ENCODE data around the gene RAD51AP2. TPM values are rescaled to one million over a fixed set of nuclear protein-coding genes. Genes with fewer than 3 reads are reported as not detected.
"Not testable (repeated sequence)": the region's sequence is repeated elsewhere in the genome, so short reads cannot be mapped to it uniquely, and the experiment has no call there.

The RAD51AP2 gene
- not detected for total RNA-seq

GRCh38 chr2:17518212-17519154, at the start of gene RAD51AP2:
Gene RAD51AP2, minus strand, starts transcription at chr2:17518440. Its CDS starts 25 bp downstream, at chr2:17518415.
- Mint-ChIP-seq H3K9me3 (no peaks in the 10 kb centered on the region), H3K27ac (no peak within 1 kb of the TSS), H3K4me3 (no peak within 1 kb of the TSS), H3K36me3 (no peaks in the 10 kb centered on the region), H3K4me1 (no peaks in the 10 kb centered on the region), H3K27me3 (peaks cover 43% of the 10 kb centered on the region)
- DNase-seq: peak; percentile 31

DNA sequence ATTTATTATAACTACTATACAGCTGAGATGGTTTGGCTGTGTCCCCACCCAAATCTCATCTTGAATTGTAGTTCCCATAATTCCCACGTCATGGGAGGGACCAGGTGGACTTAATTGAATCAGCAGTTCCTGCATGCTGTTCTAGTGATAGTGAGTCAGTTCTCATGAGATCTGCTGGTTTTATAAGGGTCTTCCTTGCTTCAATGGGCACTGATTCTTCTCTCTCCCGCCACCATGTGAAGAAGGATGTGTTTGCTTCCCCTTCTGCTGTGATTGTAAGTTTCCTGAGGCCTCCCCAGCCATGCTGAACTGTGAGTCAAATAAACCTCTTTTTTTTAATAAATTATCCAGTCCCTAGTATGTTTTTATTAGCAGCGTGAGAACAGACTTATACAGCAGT, 47.5 kb upstream of the RAD51AP2 start:
- H3K9me3 Mint-ChIP-seq, H3K4me1 Mint-ChIP-seq, DNase-seq, H3K36me3 Mint-ChIP-seq, H3K27ac Mint-ChIP-seq, H3K27me3 Mint-ChIP-seq, H3K4me3 Mint-ChIP-seq: not testable (repeated sequence)

- Mint-ChIP-seq H3K4me3 (no peak overlapping the region), H3K27me3 (peaks cover 4% of the 10 kb centered on the region), H3K36me3 (no peaks in the 10 kb centered on the region), H3K4me1 (no peaks in the 10 kb centered on the region), H3K9me3 (no peaks in the 10 kb centered on the region), H3K27ac (no peak overlapping the region)
- no peak for DNase-seq
These were observed 40.6 kb upstream of the RAD51AP2 start for GRCh38 chr2:17558878-17559277.

- Mint-ChIP-seq H3K4me3 (no peak overlapping the region), H3K4me1 (no peaks in the 10 kb centered on the region), H3K9me3 (no peaks in the 10 kb centered on the region), H3K36me3 (no peaks in the 10 kb centered on the region), H3K27me3 (peaks cover 4% of the 10 kb centered on the region), H3K27ac (no peak overlapping the region)
- DNase-seq: no peak
These were observed 39.8 kb upstream of the RAD51AP2 start for GRCh38 chr2:17558053-17558452.

GRCh38 chr2:17557596-17557995, 39.4 kb upstream of the RAD51AP2 start:
- H3K36me3 Mint-ChIP-seq: no peaks in the 10 kb centered on the region
- no peak overlapping the region for H3K4me3 Mint-ChIP-seq
- H3K4me1 Mint-ChIP-seq: no peaks in the 10 kb centered on the region
- peaks cover 7% of the 10 kb centered on the region for H3K27me3 Mint-ChIP-seq
- H3K27ac Mint-ChIP-seq: no peak overlapping the region
- DNase-seq: no peak
- no peaks in the 10 kb centered on the region for H3K9me3 Mint-ChIP-seq

- H3K36me3 Mint-ChIP-seq: no peaks in the 10 kb centered on the region
- DNase-seq: no peak
- H3K27me3 Mint-ChIP-seq: peaks cover 11% of the 10 kb centered on the region
- H3K27ac Mint-ChIP-seq: no peak overlapping the region
- no peaks in the 10 kb centered on the region for H3K4me1 Mint-ChIP-seq
- no peaks in the 10 kb centered on the region for H3K9me3 Mint-ChIP-seq
- no peak overlapping the region for H3K4me3 Mint-ChIP-seq
These were observed 36.9 kb upstream of the RAD51AP2 start for GRCh38 chr2:17555150-17555549.

GRCh38 chr2:17550907-17551306, 32.7 kb upstream of the RAD51AP2 start:
- Mint-ChIP-seq H3K4me3 (no peak overlapping the region), H3K4me1 (no peaks in the 10 kb centered on the region), H3K27me3 (peaks cover 20% of the 10 kb centered on the region), H3K36me3 (no peaks in the 10 kb centered on the region), H3K27ac (no peak overlapping the region), H3K9me3 (no peaks in the 10 kb centered on the region)
- no peak for DNase-seq

DNA sequence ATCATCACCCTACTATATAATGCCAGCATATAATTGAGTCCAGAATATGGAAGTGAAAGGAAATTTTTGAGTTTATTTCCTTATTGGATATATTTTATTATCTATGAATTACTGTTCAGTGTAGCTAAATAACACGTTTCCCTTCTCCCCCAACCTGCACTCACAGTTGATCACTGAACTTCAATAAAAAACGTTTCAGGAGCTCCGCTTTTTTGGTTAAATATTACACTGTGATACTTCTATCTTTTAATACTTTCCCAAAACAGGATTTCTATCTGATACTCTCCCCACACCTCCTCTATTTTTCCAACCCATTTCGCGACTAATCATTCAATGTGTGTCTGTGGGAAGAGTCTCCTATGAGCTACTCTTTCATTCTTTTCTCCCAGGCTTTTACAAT, 29.5 kb upstream of the RAD51AP2 start:
- DNase-seq: no peak
- Mint-ChIP-seq H3K27ac (no peak overlapping the region), H3K4me3 (no peak overlapping the region), H3K4me1 (no peaks in the 10 kb centered on the region), H3K36me3 (no peaks in the 10 kb centered on the region), H3K9me3 (no peaks in the 10 kb centered on the region), H3K27me3 (peaks cover 28% of the 10 kb centered on the region)

DNA sequence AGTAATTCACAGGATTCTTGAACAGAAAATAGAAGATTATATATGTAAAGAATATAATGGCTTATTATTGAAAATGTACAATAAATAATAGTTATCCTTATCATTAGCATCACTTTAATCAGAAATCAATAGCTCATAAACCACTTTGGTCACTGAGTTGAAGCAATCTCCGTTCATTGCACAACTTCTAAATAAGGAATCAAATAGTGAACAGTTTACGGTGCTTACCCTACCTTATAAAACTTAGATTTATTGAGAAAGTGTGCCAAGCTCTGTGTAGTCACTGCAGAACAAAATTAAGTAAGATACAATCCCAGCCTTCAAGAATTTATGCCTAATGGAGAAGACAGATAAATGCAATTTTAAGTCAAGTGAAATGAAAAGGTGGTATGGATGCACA, 29.0 kb upstream of the RAD51AP2 start:
- Mint-ChIP-seq H3K4me3 (no peak overlapping the region), H3K9me3 (no peaks in the 10 kb centered on the region), H3K27me3 (peaks cover 31% of the 10 kb centered on the region), H3K36me3 (no peaks in the 10 kb centered on the region), H3K4me1 (no peaks in the 10 kb centered on the region), H3K27ac (no peak overlapping the region)
- DNase-seq: no peak

- Mint-ChIP-seq H3K4me3 (no peak overlapping the region), H3K4me1 (no peaks in the 10 kb centered on the region), H3K9me3 (peaks cover 2% of the 10 kb centered on the region), H3K27me3 (peaks cover 37% of the 10 kb centered on the region), H3K36me3 (no peaks in the 10 kb centered on the region), H3K27ac (no peak overlapping the region)
- no peak for DNase-seq
These were observed 27.7 kb upstream of the RAD51AP2 start for GRCh38 chr2:17545680-17546613.

DNA sequence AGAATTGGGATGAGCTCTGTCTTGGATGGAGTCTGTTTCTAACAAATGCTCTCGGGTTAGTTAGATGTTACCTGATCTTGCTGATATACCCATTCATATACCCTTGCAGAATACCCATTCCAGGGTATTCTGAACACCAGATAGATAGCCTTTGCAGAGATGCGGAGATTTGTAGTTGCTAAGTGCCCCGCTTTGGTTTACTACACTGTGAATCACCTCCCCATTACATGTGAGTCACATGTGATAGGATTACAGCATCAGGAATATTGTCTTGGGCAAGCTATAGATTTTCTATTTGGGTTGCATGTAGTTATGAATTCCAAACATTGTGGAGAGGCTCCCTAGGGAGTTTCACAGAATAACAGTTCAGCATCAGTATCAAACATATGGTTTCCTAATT, 26.0 kb upstream of the RAD51AP2 start:
- Mint-ChIP-seq H3K4me1 (peaks cover 3% of the 10 kb centered on the region), H3K4me3 (no peak overlapping the region), H3K9me3 (peaks cover 4% of the 10 kb centered on the region), H3K36me3 (peaks cover 2% of the 10 kb centered on the region), H3K27me3 (peaks cover 54% of the 10 kb centered on the region), H3K27ac (no peak overlapping the region)
- no peak for DNase-seq

DNA sequence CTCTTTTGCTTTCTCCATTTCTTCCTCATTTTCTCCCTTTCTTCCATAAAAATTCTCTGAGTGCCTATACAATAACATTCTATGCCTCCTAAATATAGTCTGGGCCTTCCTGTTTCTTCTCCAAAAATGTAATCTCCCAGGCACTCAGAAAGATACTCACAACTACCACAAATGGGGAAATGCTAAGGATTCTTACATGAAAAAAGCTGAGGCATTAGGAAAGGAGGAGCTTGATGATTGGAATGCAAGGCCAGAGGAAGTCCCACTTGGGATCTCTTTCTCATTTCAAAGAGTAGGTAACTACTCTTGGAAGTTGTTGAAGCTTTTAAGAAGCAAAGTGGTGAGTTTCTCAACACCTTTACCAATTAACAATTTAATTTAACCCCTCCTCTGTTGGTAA, 25.6 kb upstream of the RAD51AP2 start:
- Mint-ChIP-seq H3K27me3 (peaks cover 57% of the 10 kb centered on the region), H3K27ac (no peak overlapping the region), H3K4me1 (peaks cover 3% of the 10 kb centered on the region), H3K9me3 (peaks cover 4% of the 10 kb centered on the region), H3K4me3 (no peak overlapping the region), H3K36me3 (peaks cover 2% of the 10 kb centered on the region)
- no peak for DNase-seq

GRCh38 chr2:17543131-17543660, 25.0 kb upstream of the RAD51AP2 start:
- H3K9me3 Mint-ChIP-seq: peaks cover 4% of the 10 kb centered on the region
- no peak overlapping the region for H3K4me3 Mint-ChIP-seq
- peaks cover 6% of the 10 kb centered on the region for H3K4me1 Mint-ChIP-seq
- peaks cover 2% of the 10 kb centered on the region for H3K36me3 Mint-ChIP-seq
- no peak overlapping the region for H3K27ac Mint-ChIP-seq
- peaks cover 59% of the 10 kb centered on the region for H3K27me3 Mint-ChIP-seq
- no peak for DNase-seq

DNA sequence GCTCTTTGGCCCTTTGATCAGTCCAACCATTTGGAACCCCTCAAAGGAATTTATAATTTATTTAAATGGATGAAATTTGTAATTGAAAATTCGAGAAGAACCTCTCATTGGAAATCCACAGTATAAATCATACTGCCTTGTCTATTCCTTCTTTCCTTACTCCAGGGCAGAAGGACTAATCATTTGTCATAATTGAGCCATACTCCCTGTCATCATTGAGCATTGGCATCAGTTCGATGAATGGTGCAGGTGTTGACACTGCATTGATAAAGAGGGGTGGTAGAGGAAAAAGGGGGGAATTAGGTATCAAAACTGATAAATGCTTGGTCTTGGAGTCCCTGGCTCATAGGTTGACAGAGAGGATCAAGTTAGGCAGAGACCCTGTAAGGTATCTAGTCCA, 24.2 kb upstream of the RAD51AP2 start:
- peaks cover 6% of the 10 kb centered on the region for H3K4me1 Mint-ChIP-seq
- peaks cover 2% of the 10 kb centered on the region for H3K36me3 Mint-ChIP-seq
- no peak for DNase-seq
- peaks cover 60% of the 10 kb centered on the region for H3K27me3 Mint-ChIP-seq
- no peak overlapping the region for H3K4me3 Mint-ChIP-seq
- H3K27ac Mint-ChIP-seq: no peak overlapping the region
- peaks cover 4% of the 10 kb centered on the region for H3K9me3 Mint-ChIP-seq

GRCh38 chr2:17541531-17541950, 23.3 kb upstream of the RAD51AP2 start:
- Mint-ChIP-seq H3K9me3 (peaks cover 4% of the 10 kb centered on the region), H3K4me1 (peaks cover 6% of the 10 kb centered on the region), H3K27ac (no peak overlapping the region), H3K27me3 (peaks cover 60% of the 10 kb centered on the region), H3K36me3 (peaks cover 2% of the 10 kb centered on the region), H3K4me3 (no peak overlapping the region)
- no peak for DNase-seq

Data from activated naive CD8-positive, alpha-beta T cell treated with anti-CD3 and anti-CD28 coated beads for 36 hours (primary cell).